GM10248 (cell line): Measurements from ENCODE around the gene OLFML1.

Source experiments
- CTCF ChIA-PET: fragments of 300-600 bp; sonication (Branson Sonifier 250); formaldehyde crosslinking; extraction: SDS; loops from one replicate; lab custom pipeline; 2021; ENCODE audit warnings: antibody characterized with exemption; lab: Yijun Ruan, JAX
- POLR2A ChIA-PET: fragments of 350-650 bp; sonication (Branson Sonifier 250); formaldehyde crosslinking; extraction: SDS; loops from one replicate; lab custom pipeline; 2020; ENCODE audit warnings: antibody characterized with exemption; lab: Yijun Ruan, JAX
- DNase-seq: peaks from one replicate; pipeline ENCODE4 v3.0.0; 2012; ENCODE audit errors: extremely low spot score
- TF ChIP-seq, protein P1 (sequence below): IDR thresholded peaks from 2 replicates; pipeline ENCODE4 v1.5.1; 2012; ENCODE audit warnings: mild to moderate bottlenecking, low read depth; ENCODE audit errors: extremely low read depth, missing control alignments, control extremely low read depth

OLFML1 gene

DNA sequence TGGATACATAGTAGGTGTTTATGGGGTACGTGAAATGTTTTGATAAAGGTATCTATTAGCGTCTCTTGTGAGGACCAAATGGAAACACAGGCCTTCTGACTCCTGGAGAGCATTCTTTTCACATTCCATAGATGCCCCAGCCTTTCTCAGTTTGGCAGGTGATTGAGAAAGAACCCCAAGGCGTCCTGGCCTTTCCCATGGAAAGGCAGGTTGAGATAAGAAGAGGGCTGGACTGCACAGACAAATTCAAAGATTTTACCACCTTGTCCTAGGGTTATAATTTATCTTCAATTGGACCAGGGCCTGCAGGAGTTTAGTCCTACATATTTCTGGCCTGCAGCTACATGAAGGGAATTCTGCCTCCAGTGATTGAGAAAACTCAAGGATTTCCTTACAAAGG lies 661 bp upstream of the OLFML1 start:
- CTCF ChIA-PET = interaction anchor here (1.3 to 2.4 kb wide), 3 partner anchors 11 to 24 kb away, joined by 3 to 8 read pairs (median 6); no protein-coding TSS in a partner anchor
- POLR2A ChIA-PET = no interaction called here
- TF ChIP-seq, protein P1, sequence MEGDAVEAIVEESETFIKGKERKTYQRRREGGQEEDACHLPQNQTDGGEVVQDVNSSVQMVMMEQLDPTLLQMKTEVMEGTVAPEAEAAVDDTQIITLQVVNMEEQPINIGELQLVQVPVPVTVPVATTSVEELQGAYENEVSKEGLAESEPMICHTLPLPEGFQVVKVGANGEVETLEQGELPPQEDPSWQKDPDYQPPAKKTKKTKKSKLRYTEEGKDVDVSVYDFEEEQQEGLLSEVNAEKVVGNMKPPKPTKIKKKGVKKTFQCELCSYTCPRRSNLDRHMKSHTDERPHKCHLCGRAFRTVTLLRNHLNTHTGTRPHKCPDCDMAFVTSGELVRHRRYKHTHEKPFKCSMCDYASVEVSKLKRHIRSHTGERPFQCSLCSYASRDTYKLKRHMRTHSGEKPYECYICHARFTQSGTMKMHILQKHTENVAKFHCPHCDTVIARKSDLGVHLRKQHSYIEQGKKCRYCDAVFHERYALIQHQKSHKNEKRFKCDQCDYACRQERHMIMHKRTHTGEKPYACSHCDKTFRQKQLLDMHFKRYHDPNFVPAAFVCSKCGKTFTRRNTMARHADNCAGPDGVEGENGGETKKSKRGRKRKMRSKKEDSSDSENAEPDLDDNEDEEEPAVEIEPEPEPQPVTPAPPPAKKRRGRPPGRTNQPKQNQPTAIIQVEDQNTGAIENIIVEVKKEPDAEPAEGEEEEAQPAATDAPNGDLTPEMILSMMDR = no peak
- DNase-seq = no peak

DNA sequence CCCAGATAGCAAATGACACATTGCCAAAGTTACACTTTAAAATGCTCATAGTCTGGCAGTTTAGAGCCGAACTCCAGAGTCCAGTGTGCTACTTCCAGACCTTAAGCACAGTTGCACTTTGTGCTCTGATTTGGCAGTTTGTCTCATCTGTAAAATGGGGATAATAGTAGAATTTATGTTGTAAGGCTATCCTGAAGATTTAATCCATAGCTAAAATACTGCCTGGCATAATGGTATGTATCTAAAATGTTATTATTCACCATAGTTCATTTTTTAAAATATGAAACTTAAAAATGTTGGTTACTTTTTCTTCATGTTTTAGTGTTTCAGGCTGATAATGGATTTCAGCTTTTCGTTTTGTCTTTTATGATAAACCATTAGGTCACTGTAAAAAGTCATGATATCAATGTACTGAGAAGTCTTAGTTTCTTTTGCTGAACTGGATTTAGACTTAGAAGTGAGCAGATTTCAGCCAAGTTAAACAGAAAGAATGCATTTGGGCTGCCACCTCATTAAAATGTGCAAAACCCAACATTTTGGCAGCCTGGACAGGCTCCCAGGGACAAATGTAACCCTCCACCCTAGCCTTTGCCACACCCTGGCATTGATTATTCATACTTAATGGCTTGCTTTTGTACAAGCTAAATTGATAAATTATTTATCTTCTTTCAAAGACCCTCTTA lies 933 bp downstream of the OLFML1 start:
- ChIA-PET POLR2A (no interaction called here), CTCF (interaction anchor here (1.0 to 2.4 kb wide), 6 partner anchors 10 to 43 kb away, joined by 3 to 8 read pairs (median 4); no protein-coding TSS in a partner anchor)
- no peak for DNase-seq
- TF ChIP-seq, protein P1 = no peak

DNA sequence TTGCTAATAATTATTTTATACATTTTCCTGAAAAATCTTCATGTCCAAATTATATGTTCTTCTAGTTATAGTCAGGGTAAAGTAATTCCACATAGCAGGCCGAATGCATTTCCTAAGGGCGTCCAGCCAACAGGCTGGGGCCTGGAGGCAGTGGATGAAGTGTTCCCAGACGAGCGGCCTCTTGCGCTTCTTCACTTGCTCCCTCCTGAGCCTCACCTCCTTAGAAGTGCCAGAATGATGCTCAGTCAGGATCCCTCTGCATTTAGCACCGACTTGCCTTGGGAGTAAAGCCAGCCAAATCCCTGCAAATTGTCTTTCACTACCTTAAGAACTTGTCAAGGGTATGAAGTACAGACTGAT lies 1.5 kb downstream of the OLFML1 start:
- POLR2A ChIA-PET = no interaction called here
- TF ChIP-seq, protein P1 = no peak
- DNase-seq = no peak
- CTCF ChIA-PET = interaction anchor here (1.0 to 2.4 kb wide), 4 partner anchors 9 to 43 kb away, joined by 3 to 8 read pairs (median 4); no protein-coding TSS in a partner anchor

DNA sequence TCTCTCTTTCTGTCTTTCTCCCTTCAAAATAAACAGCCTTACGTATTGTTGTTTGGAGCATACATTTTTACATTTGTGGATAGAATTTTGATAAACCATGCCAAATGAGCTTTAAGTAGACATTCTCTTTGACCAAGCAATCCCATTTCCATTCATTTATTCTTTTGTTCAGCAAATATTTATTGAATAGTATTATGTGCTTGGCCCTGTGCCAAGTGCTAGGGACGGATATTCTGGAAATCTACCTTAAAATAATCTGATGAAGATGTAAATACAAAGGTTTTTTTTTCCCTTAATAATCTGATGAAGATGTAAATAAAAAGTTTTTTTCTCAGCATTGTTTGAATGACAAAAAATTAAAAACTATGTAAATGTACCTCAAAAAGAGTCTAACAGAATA lies 2.1 kb downstream of the OLFML1 start:
- no peak for DNase-seq
- ChIA-PET CTCF (interaction anchor here (1.0 kb wide), 2 partner anchors 23 to 44 kb away, joined by 3 to 4 read pairs; no protein-coding TSS in a partner anchor), POLR2A (no interaction called here)
- TF ChIP-seq, protein P1 = no peak

DNA sequence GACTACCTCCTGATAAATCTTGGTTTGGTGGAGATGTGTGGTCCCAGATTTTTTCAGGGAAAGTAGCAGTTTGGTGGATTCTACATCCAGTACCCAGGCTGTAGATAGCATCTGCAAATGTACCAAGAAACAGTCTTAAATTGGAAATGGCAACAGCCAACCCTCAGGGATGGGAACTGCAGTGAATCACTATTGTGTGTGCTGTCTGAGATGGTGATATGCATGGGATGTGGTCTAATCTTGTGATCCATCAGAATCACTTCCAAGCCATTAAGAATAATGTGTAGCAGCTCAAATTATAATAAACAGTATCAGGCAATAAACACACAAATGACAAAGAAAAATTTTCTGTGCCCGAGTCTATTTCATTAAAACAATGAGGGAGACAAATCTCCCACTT lies 3.4 kb downstream of the OLFML1 start:
- TF ChIP-seq, protein P1 = no peak
- no peak for DNase-seq
- CTCF ChIA-PET = interaction anchor here (1.1 to 3.0 kb wide), 2 partner anchors 9 to 24 kb away, joined by 3 to 13 read pairs; no protein-coding TSS in a partner anchor
- POLR2A ChIA-PET = no interaction called here

DNA sequence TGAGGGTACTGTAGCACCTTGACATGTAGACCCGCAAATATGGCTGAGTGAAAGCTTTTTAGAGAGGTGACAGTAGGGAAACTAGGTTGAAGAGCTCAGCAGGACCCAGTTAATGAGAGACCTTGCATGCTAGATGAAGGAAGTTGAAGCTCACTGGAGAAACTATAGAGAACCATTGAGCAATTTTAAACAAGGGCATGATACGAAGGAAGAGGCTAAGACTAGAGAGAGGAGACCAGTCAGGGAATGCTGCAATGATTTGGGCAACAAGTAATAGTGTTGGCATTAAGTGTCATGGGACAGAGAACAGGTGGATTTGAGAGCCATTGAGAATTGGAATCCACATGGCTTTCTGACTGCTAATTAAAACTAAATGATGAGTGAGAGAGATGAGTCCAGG lies 4.1 kb downstream of the OLFML1 start:
- TF ChIP-seq, protein P1 = no peak
- ChIA-PET CTCF (interaction anchor here (1.1 to 3.0 kb wide), 3 partner anchors 10 to 23 kb away, joined by 3 to 13 read pairs (median 5); no protein-coding TSS in a partner anchor), POLR2A (no interaction called here)
- DNase-seq = no peak
